Neural cell (in vitro differentiated cells): ENCODE results near the gene CTSL. TPM values are rescaled to one million over a fixed set of nuclear protein-coding genes. Genes with fewer than 3 reads are reported as not detected.

Source experiments
- H2AFZ ChIP-seq: fragments of 200-600, 300-800 bp; sonication (generic), shearing (Covaris generic); 2 replicates; pipeline ENCODE4 v1.6.0; 2014; ENCODE audit warnings: low read depth, mild to moderate bottlenecking, antibody characterized with exemption, low read length, moderate library complexity
- H3F3A ChIP-seq: fragments of 200-600 bp; shearing (Covaris generic); 2 replicates; pipeline ENCODE4 v1.6.1; 2016; ENCODE audit warnings: mild to moderate bottlenecking, moderate library complexity, mixed read lengths, antibody characterized with exemption, low read length; ENCODE audit not compliant: insufficient read depth, poor library complexity, severe bottlenecking
- H3K27ac ChIP-seq: fragments of 200-600, 300-800 bp; sonication (generic), shearing (Covaris generic); 2 replicates; pipeline ENCODE4 v1.5.1; 2014; ENCODE audit warnings: mild to moderate bottlenecking, low read length, moderate library complexity
- H3K27me3 ChIP-seq: fragments of 300-800, 200-600 bp; sonication (generic), shearing (Covaris generic); 2 replicates; pipeline ENCODE4 v1.6.0; 2014; ENCODE audit warnings: mild to moderate bottlenecking, low read depth, low read length, moderate library complexity; ENCODE audit not compliant: insufficient read depth
- H3K36me3 ChIP-seq: fragments of 300-800, 200-600 bp; sonication (generic), shearing (Covaris generic); 2 replicates; pipeline ENCODE4 v1.5.1; 2014; ENCODE audit warnings: mild to moderate bottlenecking, antibody characterized with exemption, low read length, moderate library complexity; ENCODE audit not compliant: insufficient read depth
- H3K4me2 ChIP-seq: fragments of 300-800, 200-600 bp; sonication (generic), shearing (Covaris generic); 2 replicates; pipeline ENCODE4 v1.6.0; 2014; ENCODE audit warnings: mild to moderate bottlenecking, low read length
- H3K4me3 ChIP-seq: fragments of 300-800, 200-600 bp; sonication (generic), shearing (Covaris generic); 2 replicates; pipeline ENCODE4 v1.5.1; 2014; ENCODE audit warnings: mild to moderate bottlenecking, low read length, moderate library complexity
- H3K79me2 ChIP-seq: fragments of 200-600 bp; shearing (Covaris generic); replicated peaks from 2 replicates; pipeline ENCODE4 v1.6.0; 2014; ENCODE audit warnings: mild to moderate bottlenecking, low read length, moderate library complexity; ENCODE audit not compliant: insufficient read depth
- H3K9ac ChIP-seq: fragments of 300-800, 200-600 bp; sonication (generic), shearing (Covaris generic); 2 replicates; pipeline ENCODE4 v1.6.1; 2016; ENCODE audit warnings: mild to moderate bottlenecking, low read length, mixed read lengths
- H3K9me2 ChIP-seq: fragments of 200-600 bp; shearing (Covaris generic); 2 replicates; pipeline ENCODE4 v1.6.1; 2016; ENCODE audit warnings: mild to moderate bottlenecking, low read length, mixed read lengths; ENCODE audit not compliant: insufficient read depth
- H3K9me3 ChIP-seq: fragments of 200-600, 300-800 bp; sonication (generic), shearing (Covaris generic); 2 replicates; pipeline ENCODE4 v1.6.1; 2016; ENCODE audit warnings: mild to moderate bottlenecking, mixed run types, low read length, moderate library complexity, mixed read lengths
- H4K20me1 ChIP-seq: fragments of 200-600 bp; shearing (Covaris generic); 2 replicates; pipeline ENCODE4 v1.6.1; 2016; ENCODE audit warnings: mild to moderate bottlenecking, mixed run types; ENCODE audit not compliant: insufficient read depth
- EP300 ChIP-seq: fragments of 450-650 bp; conservative IDR thresholded peaks from 2 replicates; pipeline ENCODE4 v1.6.1; 2014; ENCODE audit warnings: antibody characterized with exemption, mild to moderate bottlenecking, moderate library complexity; ENCODE audit not compliant: poor library complexity, severe bottlenecking
- EZH2 ChIP-seq: fragments of 200-600, 300-800 bp; shearing (Covaris generic), sonication (generic); IDR thresholded peaks from 2 replicates; pipeline ENCODE4 v1.6.1; 2014; ENCODE audit warnings: antibody characterized with exemption, low read length, borderline replicate concordance, mild to moderate bottlenecking; ENCODE audit not compliant: insufficient read depth, poor library complexity, severe bottlenecking
- MXI1 ChIP-seq: fragments of 450-650 bp; conservative IDR thresholded peaks from 2 replicates; pipeline ENCODE4 v1.6.1; 2014; ENCODE audit warnings: antibody characterized with exemption, mild to moderate bottlenecking; ENCODE audit not compliant: poor library complexity, severe bottlenecking
- POLR2AphosphoS5 ChIP-seq: IDR thresholded peaks from 2 replicates; pipeline ENCODE4 v1.6.1; 2012
- RAD21 ChIP-seq: fragments of 450-650 bp; conservative IDR thresholded peaks from 2 replicates; pipeline ENCODE4 v1.6.1; 2014; ENCODE audit warnings: antibody characterized with exemption, mild to moderate bottlenecking, moderate library complexity
- REST ChIP-seq: IDR thresholded peaks from 2 replicates; pipeline ENCODE4 v1.6.1; 2012; ENCODE audit warnings: borderline replicate concordance
- SMC3 ChIP-seq: fragments of 450-650 bp; conservative IDR thresholded peaks from 2 replicates; pipeline ENCODE4 v1.6.1; 2014; ENCODE audit warnings: antibody characterized with exemption, mild to moderate bottlenecking, moderate library complexity; ENCODE audit not compliant: poor library complexity
- TAF1 ChIP-seq: IDR thresholded peaks from 2 replicates; pipeline ENCODE4 v1.6.1; 2012; ENCODE audit warnings: low read depth
- polyA plus RNA-seq: library from polyadenylated mRNA; depleted of rRNA; stranded (reverse); fragments of >200 nt; gene quantifications from 2 replicates; pipeline ENCODE4 v1.2.3, GENCODE V29; 2014

Gene CTSL
- polyA plus RNA-seq, 1 donor from 2014 or later, result 53.5 TPM

DNA sequence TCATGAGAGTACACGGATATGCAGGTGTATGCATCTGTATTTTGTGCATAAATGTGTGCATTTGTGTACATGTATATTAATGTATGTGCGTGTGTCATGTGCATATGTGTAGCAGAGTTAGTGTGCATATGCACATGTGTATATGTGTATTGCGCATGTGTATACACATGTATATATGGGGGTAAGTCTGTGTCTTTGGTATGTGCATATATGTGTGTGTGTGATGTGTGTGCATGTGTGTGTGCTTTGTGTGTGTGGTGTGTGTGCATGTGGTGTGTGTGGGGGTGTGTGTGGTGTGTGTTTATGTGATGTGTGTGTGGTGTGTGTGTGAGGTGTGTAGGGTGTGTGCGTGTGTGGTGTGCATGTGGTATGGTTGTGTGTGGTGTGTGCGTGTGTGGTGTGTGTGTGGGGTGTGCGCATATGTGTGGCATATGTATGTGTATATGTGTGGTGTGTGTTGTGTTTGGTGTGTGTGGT lies 13.1 kb upstream of the CTSL start:
- no peak overlapping the region for H3K9ac ChIP-seq
- H2AFZ ChIP-seq, result no peak overlapping the region
- no peaks in the 10 kb centered on the region for H3K9me2 ChIP-seq
- H3K4me2 ChIP-seq, result no peak overlapping the region
- no peaks in the 10 kb centered on the region for H3K27me3 ChIP-seq
- no peaks in the 10 kb centered on the region for H3K79me2 ChIP-seq
- H3F3A ChIP-seq, result no peaks in the 10 kb centered on the region
- H3K9me3 ChIP-seq, result no peaks in the 10 kb centered on the region
- H3K27ac ChIP-seq, result no peak overlapping the region
- TF ChIP-seq REST (no peak), SMC3 (no peak), EZH2 (no peak), EP300 (no peak), TAF1 (no peak), RAD21 (no peak)
- no peaks in the 10 kb centered on the region for H4K20me1 ChIP-seq
- H3K36me3 ChIP-seq, result peaks cover 4% of the 10 kb centered on the region
- no peak overlapping the region for H3K4me3 ChIP-seq

- Histone ChIP-seq H3K27ac (no peak overlapping the region), H3F3A (no peaks in the 10 kb centered on the region), H3K4me2 (no peak overlapping the region), H3K9ac (no peak overlapping the region), H3K9me3 (no peaks in the 10 kb centered on the region), H3K27me3 (no peaks in the 10 kb centered on the region), H2AFZ (no peak overlapping the region), H4K20me1 (no peaks in the 10 kb centered on the region), H3K36me3 (no peaks in the 10 kb centered on the region), H3K4me3 (no peak overlapping the region), H3K9me2 (no peaks in the 10 kb centered on the region), H3K79me2 (no peaks in the 10 kb centered on the region)
- TF ChIP-seq MXI1 (no peak), REST (no peak), POLR2AphosphoS5 (no peak), EZH2 (no peak), TAF1 (no peak)
Measured at GRCh38 chr9:87713278-87713987, 12.5 kb upstream of the CTSL start.
